Astrocyte of the spinal cord (primary cell): ENCODE results near the gene HNF1B.
A peak's percentile ranks its signal among the peaks of the same experiment; 100 is the strongest.

Source experiments
- DNase-seq: peaks from one replicate; pipeline ENCODE4 v3.0.0; 2011; ENCODE audit warnings: low read depth, low spot score
- H3K4me3 ChIP-seq: 2 replicates; pipeline ENCODE4 v1.5.1; 2011; ENCODE audit warnings: low read depth, mild to moderate bottlenecking, low read length, moderate library complexity
- CTCF ChIP-seq: IDR thresholded peaks from 2 replicates; pipeline ENCODE4 v1.5.1; 2012; ENCODE audit warnings: low read depth, mild to moderate bottlenecking, low read length, inconsistent platforms
- in situ Hi-C: cut with HindIII; loops from 2 replicates; pipeline ENCODE4 v1.10.0; 2017; ENCODE audit warnings: low sequenced_read_pairs

Gene HNF1B

GRCh38 chr17:37719866-37720265 lies 25.0 kb downstream of the HNF1B start:
- DNase-seq = no peak
- TF ChIP-seq CTCF = no peak
- no peak overlapping the region for H3K4me3 ChIP-seq
- in situ Hi-C loops = no loop called here

- no peak for TF ChIP-seq CTCF
- H3K4me3 ChIP-seq = no peak overlapping the region
- no peak for DNase-seq
- in situ Hi-C loops = no loop called here
These were observed 26.4 kb downstream of the HNF1B start for GRCh38 chr17:37718324-37719048.

- DNase-seq = peak; percentile 47
- in situ Hi-C loops = no loop called here
- no peak for TF ChIP-seq CTCF
- H3K4me3 ChIP-seq = no peak overlapping the region
These were observed 27.1 kb downstream of the HNF1B start for GRCh38 chr17:37717627-37718323.

GRCh38 chr17:37714897-37715296 lies 30.0 kb downstream of the HNF1B start:
- DNase-seq = peak; percentile 17
- peak; percentile 8 for TF ChIP-seq CTCF
- H3K4me3 ChIP-seq = no peak overlapping the region
- in situ Hi-C loops = no loop called here

- H3K4me3 ChIP-seq = no peak overlapping the region
- no peak for DNase-seq
- in situ Hi-C loops = no loop called here
- TF ChIP-seq CTCF = no peak
These were observed 31.2 kb downstream of the HNF1B start for GRCh38 chr17:37713624-37714023.

GRCh38 chr17:37713028-37713431 lies 31.8 kb downstream of the HNF1B start:
- no peak for TF ChIP-seq CTCF
- in situ Hi-C loops = no loop called here
- no peak for DNase-seq
- no peak overlapping the region for H3K4me3 ChIP-seq
